ENCODE data around the gene NPIPB13.
"Not testable (repeated sequence)": the region's sequence is repeated elsewhere in the genome, so short reads cannot be mapped to it uniquely, and the experiment has no call there.

- not testable (repeated sequence) for TF ChIP-seq ZNF274 (IDR thresholded peaks at IDR 0.05; ENCODE audit: low read depth, low read length); SUZ12 (IDR thresholded peaks at IDR 0.05; ENCODE audit: extremely low read depth, insufficient read depth, insufficient read length); YY1 (IDR thresholded peaks at IDR 0.05; ENCODE audit: insufficient read depth, insufficient read length)
These were observed 42.6 kb downstream of the NPIPB13 start for GRCh38 chr16:30205541-30206236.

Data from NT2/D1 (cell line).